Testis (tissue), 2 donors: ENCODE results near the gene LRIG1.

Experiments
- CTCF ChIP-seq, 3 experiments: fragments of 450-650 bp in 2 of 3; fragments of 200-600 bp in 1 of 3; sonication (generic) in 1 of 3; IDR thresholded peaks; one replicate each; pipeline ENCODE4 v1.5.1; 2016 to 2019; ENCODE audit warnings: antibody characterized with exemption in 3 of 3, mild to moderate bottlenecking in 2 of 3, moderate library complexity in 1 of 3
- POLR2A ChIP-seq: fragments of 450-650 bp; IDR thresholded peaks from one replicate; pipeline ENCODE4 v1.6.1; 2017; ENCODE audit warnings: antibody characterized with exemption, mild to moderate bottlenecking, moderate library complexity

- TF ChIP-seq CTCF (IDR thresholded peaks at IDR 0.05) = peak in 1 of 3 experiments; percentile 41
- no peak for TF ChIP-seq POLR2A
Observed at GRCh38 chr3:66378256-66378655, 122.6 kb downstream of the LRIG1 start.
